ENCODE data around the gene LGR5.

- TF ChIP-seq CTCF (conservative IDR thresholded peaks at IDR 0.05 in 1 of 2, IDR thresholded peaks at IDR 0.05 in 1 of 2; ENCODE audit: extremely low read depth in 1 of 2, insufficient read depth in 1 of 2, low read depth in 1 of 2, low read length in 2 of 2) = no peak
- TF ChIP-seq EZH2 (IDR thresholded peaks at IDR 0.05; ENCODE audit: borderline replicate concordance, low read length) = no peak
Measured at GRCh38 chr12:71472441-71472911, 32.9 kb downstream of the LGR5 start.
